SK-N-SH (cell line): ENCODE results near the gene TSFM. TPM values are rescaled to one million over a fixed set of nuclear protein-coding genes. Genes with fewer than 3 reads are reported as not detected.

Experiments
- CTCF ChIA-PET: fragments of 300-600, 350-600 bp; formaldehyde crosslinking; extraction: SDS; loops from one replicate; lab custom pipeline; 2021; lab: Yijun Ruan, JAX
- POLR2A ChIA-PET: fragments of 350-600 bp; sonication (Branson Sonifier 250); formaldehyde crosslinking; extraction: SDS; loops from one replicate; lab custom pipeline; 2020; ENCODE audit warnings: antibody characterized with exemption, inconsistent platforms; lab: Yijun Ruan, JAX
- DNase-seq: peaks from one replicate; pipeline ENCODE4 v3.0.0; 2012
- H2AFZ ChIP-seq: fragments of 200-600 bp; sonication (generic); 2 replicates; pipeline ENCODE4 v1.8.1; 2016; ENCODE audit warnings: antibody characterized with exemption, mild to moderate bottlenecking, low read depth
- H3F3A ChIP-seq: fragments of 200-600 bp; sonication (generic); replicated peaks from 2 replicates; pipeline ENCODE3; 2016; ENCODE audit warnings: antibody characterized with exemption, mild to moderate bottlenecking; ENCODE audit not compliant: insufficient read depth
- H3K27ac ChIP-seq, 2 experiments: fragments of 200-500 bp in 1 of 2; fragments of 200-600 bp in 1 of 2; sonication (Bioruptor generic) in 1 of 2; sonication (generic), shearing (Covaris generic) in 1 of 2; 2 replicates each; pipeline versions ENCODE4 v1.5.1 to v1.6.1; 2014 to 2016; ENCODE audit warnings: low read depth in 2 of 2, inconsistent platforms in 1 of 2, low read length in 1 of 2, mild to moderate bottlenecking in 1 of 2, mixed read lengths in 1 of 2
- H3K27me3 ChIP-seq: fragments of 200-600 bp; sonication (generic), shearing (Covaris generic); 2 replicates; pipeline ENCODE4 v1.6.1; 2016; ENCODE audit warnings: mixed run types; ENCODE audit not compliant: insufficient read depth
- H3K36me3 ChIP-seq, 2 experiments: fragments of 200-500 bp in 1 of 2; fragments of 200-600 bp in 1 of 2; sonication (Bioruptor generic) in 1 of 2; sonication (generic) in 1 of 2; replicated peaks in 1 of 2; 2 replicates each; pipeline versions ENCODE3 to v1.5.1; 2014 to 2016; ENCODE audit warnings: low read length in 1 of 2, mild to moderate bottlenecking in 1 of 2; ENCODE audit not compliant: insufficient read depth in 2 of 2, control insufficient read depth in 1 of 2
- H3K4me1 ChIP-seq, 2 experiments: fragments of 200-500 bp in 1 of 2; fragments of 200-600 bp in 1 of 2; sonication (Bioruptor generic) in 1 of 2; sonication (generic), shearing (Covaris generic) in 1 of 2; 2 replicates each; pipeline versions ENCODE4 v1.5.1 to v1.6.1; 2014 to 2016; ENCODE audit warnings: low read depth in 1 of 2, low read length in 1 of 2, mixed run types in 1 of 2; ENCODE audit not compliant: insufficient read depth in 2 of 2, control insufficient read depth in 1 of 2
- H3K4me2 ChIP-seq: fragments of 200-600 bp; sonication (generic), shearing (Covaris generic); 2 replicates; pipeline ENCODE4 v1.6.1; 2017; ENCODE audit warnings: mixed run types
- H3K4me3 ChIP-seq, 2 experiments: fragments of 200-500 bp in 1 of 2; fragments of 200-600 bp in 1 of 2; sonication (Bioruptor generic) in 1 of 2; sonication (generic), shearing (Covaris generic) in 1 of 2; 2 replicates each; pipeline versions ENCODE4 v1.5.1 to v1.8.1; 2014 to 2016; ENCODE audit warnings: low read depth in 2 of 2, inconsistent platforms in 1 of 2, low read length in 1 of 2, mild to moderate bottlenecking in 1 of 2, mixed read lengths in 1 of 2, moderate library complexity in 1 of 2
- H3K79me2 ChIP-seq: fragments of 200-600 bp; sonication (generic); 2 replicates; pipeline ENCODE4 v1.8.1; 2017; ENCODE audit warnings: mild to moderate bottlenecking; ENCODE audit not compliant: insufficient read depth
- H3K9ac ChIP-seq: fragments of 200-600 bp; sonication (generic); 2 replicates; pipeline ENCODE4 v1.6.1; 2017; ENCODE audit warnings: mixed run types
- H3K9me2 ChIP-seq: fragments of 200-600 bp; sonication (generic); 2 replicates; pipeline ENCODE4 v1.6.1; 2017; ENCODE audit warnings: mixed run types
- H3K9me3 ChIP-seq: fragments of 200-600 bp; sonication (generic); 2 replicates; pipeline ENCODE4 v1.6.1; 2017; ENCODE audit warnings: mixed run types, mild to moderate bottlenecking, moderate library complexity
- H4K20me1 ChIP-seq: fragments of 200-600 bp; sonication (generic); 2 replicates; pipeline ENCODE4 v1.6.1; 2017; ENCODE audit warnings: mild to moderate bottlenecking, mixed run types; ENCODE audit not compliant: insufficient read depth
- EZH2phosphoT487 ChIP-seq: fragments of 200-600 bp; sonication (generic); IDR thresholded peaks from 2 replicates; pipeline ENCODE4 v1.6.1; 2017; ENCODE audit warnings: low read depth, mixed run types, mild to moderate bottlenecking, antibody characterized with exemption, moderate library complexity, borderline replicate concordance
- FOSL2 ChIP-seq: IDR thresholded peaks from 2 replicates; pipeline ENCODE4 v1.4.0; 2012; ENCODE audit warnings: low read depth, mild to moderate bottlenecking, moderate library complexity, borderline replicate concordance
- FOXJ3 ChIP-seq: sonication (generic); formaldehyde crosslinking; IDR thresholded peaks from 2 replicates; pipeline ENCODE4 v1.5.1; 2020; ENCODE audit warnings: mild to moderate bottlenecking, missing genetic modification reagents
- FOXM1 ChIP-seq: IDR thresholded peaks from 2 replicates; pipeline ENCODE4 v1.4.0; 2012; ENCODE audit warnings: low read depth, mild to moderate bottlenecking
- GABPA ChIP-seq: IDR thresholded peaks from 2 replicates; pipeline ENCODE4 v1.4.0; 2012; ENCODE audit warnings: low read depth, mild to moderate bottlenecking
- JUND ChIP-seq: IDR thresholded peaks from 2 replicates; pipeline ENCODE4 v1.4.0; 2012
- MXI1 ChIP-seq: IDR thresholded peaks from 2 replicates; pipeline ENCODE4 v1.6.1; 2012; ENCODE audit warnings: mild to moderate bottlenecking, low read depth, low read length, improper control_type of control experiment
- POLR2AphosphoS5 ChIP-seq: IDR thresholded peaks from 2 replicates; pipeline ENCODE4 v1.6.1; 2012; ENCODE audit warnings: low read depth, low read length
- RCOR1 ChIP-seq: fragments of 150-350 bp; IDR thresholded peaks from 2 replicates; pipeline ENCODE4 v1.6.1; 2017; ENCODE audit warnings: antibody characterized with exemption, low read length
- RFX5 ChIP-seq: IDR thresholded peaks from 2 replicates; pipeline ENCODE4 v1.6.1; 2012; ENCODE audit warnings: mild to moderate bottlenecking, improper control_type of control experiment, low read length
- TAF1 ChIP-seq: IDR thresholded peaks from 2 replicates; pipeline ENCODE4 v1.6.1; 2012; ENCODE audit warnings: low read depth, mild to moderate bottlenecking, low read length, moderate library complexity, borderline replicate concordance
- TEAD4 ChIP-seq: IDR thresholded peaks from 2 replicates; pipeline ENCODE4 v1.4.0; 2012; ENCODE audit warnings: mild to moderate bottlenecking, borderline replicate concordance; ENCODE audit not compliant: insufficient read depth
- WGBS: methylation state at CpG from one replicate; pipeline ENCODE4 v1.1.6; 2017; ENCODE audit warnings: low lambda C conversion rate; 5-methylcytosine and 5-hydroxymethylcytosine counted together
- polyA plus RNA-seq, 3 experiments: library from polyadenylated mRNA; depleted of rRNA; stranded (reverse); fragments of >200 nt; gene quantifications; 2 replicates each; pipeline ENCODE4 v1.2.3, GENCODE V29; 2012
- TF ChIP-seq, protein P1 (sequence below): IDR thresholded peaks from 2 replicates; pipeline ENCODE4; 2012
- TF ChIP-seq, protein P2 (sequence below): fragments of 200-600 bp; sonication (generic); IDR thresholded peaks from 2 replicates; pipeline ENCODE4 v1.6.1; 2017; ENCODE audit warnings: antibody characterized with exemption, mild to moderate bottlenecking, moderate library complexity
- TF ChIP-seq, protein P3 (sequence below): IDR thresholded peaks from 2 replicates; pipeline ENCODE4 v1.4.0; 2012; ENCODE audit warnings: low read depth, borderline replicate concordance
- TF ChIP-seq, protein P4 (sequence below): IDR thresholded peaks from 2 replicates; pipeline ENCODE4 v1.4.0; 2012; ENCODE audit warnings: low read depth
- TF ChIP-seq, protein P5 (sequence below): fragments of 150-350 bp; IDR thresholded peaks from 2 replicates; pipeline ENCODE4 v1.6.1; 2016; ENCODE audit warnings: mild to moderate bottlenecking, low read depth, low read length
- TF ChIP-seq, protein P6 (sequence below): IDR thresholded peaks from 2 replicates; pipeline ENCODE4 v1.4.0; 2012; ENCODE audit warnings: low read depth, borderline replicate concordance
- TF ChIP-seq, protein P7 (sequence below): fragments of 150-350 bp; IDR thresholded peaks from 2 replicates; pipeline ENCODE4 v1.6.1; 2017; ENCODE audit warnings: antibody characterized with exemption, low read length, low read depth, borderline replicate concordance

TSFM gene
- polyA plus RNA-seq, 1 of the 3 experiments (the other 2 are of a cell fraction): 28.7 TPM

DNA sequence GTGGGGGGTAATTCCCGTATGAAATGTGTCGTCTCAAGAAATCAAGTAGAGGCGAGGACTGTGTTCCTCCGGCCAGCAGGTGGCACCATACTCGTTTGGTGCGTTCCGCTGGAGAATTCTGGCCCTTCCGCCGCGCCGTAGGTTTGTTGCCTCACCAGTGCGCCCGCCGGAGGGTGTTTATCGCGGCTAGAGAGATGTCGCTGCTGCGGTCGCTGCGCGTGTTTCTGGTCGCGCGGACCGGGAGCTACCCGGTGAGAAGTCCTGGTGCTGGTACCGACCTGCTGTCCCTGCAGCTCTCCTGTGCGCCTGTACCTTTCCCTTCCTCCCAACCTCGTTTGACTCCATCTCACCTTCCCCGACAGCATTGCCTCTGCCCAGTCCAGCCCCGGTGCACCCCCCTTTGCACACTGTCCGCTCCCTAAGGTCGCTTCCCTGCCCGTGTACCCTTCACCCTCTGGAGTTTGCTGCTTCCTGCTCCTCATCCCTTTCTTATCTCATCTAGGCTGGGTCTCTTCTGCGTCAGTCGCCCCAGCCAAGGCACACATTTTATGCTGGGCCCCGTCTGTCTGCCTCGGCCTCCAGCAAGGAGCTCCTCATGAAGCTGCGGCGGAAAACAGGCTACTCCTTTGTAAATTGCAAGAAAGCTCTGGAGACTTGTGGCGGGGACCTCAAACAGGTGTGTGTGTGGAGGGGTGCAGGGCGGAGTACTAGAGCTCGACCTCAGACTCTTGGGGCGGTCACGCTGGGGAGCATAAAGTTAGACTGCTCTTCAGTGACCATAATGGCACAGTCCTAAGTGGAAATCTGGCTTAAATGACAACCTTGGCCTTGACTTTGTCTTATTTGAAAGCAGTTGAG lies at the start of gene TSFM (continued):
- TF ChIP-seq, protein P1, sequence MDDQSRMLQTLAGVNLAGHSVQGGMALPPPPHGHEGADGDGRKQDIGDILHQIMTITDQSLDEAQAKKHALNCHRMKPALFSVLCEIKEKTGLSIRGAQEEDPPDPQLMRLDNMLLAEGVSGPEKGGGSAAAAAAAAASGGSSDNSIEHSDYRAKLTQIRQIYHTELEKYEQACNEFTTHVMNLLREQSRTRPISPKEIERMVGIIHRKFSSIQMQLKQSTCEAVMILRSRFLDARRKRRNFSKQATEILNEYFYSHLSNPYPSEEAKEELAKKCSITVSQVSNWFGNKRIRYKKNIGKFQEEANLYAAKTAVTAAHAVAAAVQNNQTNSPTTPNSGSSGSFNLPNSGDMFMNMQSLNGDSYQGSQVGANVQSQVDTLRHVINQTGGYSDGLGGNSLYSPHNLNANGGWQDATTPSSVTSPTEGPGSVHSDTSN: peak; percentile 37; the same call in 1 of the 2 replicates
- TF ChIP-seq, protein P2, sequence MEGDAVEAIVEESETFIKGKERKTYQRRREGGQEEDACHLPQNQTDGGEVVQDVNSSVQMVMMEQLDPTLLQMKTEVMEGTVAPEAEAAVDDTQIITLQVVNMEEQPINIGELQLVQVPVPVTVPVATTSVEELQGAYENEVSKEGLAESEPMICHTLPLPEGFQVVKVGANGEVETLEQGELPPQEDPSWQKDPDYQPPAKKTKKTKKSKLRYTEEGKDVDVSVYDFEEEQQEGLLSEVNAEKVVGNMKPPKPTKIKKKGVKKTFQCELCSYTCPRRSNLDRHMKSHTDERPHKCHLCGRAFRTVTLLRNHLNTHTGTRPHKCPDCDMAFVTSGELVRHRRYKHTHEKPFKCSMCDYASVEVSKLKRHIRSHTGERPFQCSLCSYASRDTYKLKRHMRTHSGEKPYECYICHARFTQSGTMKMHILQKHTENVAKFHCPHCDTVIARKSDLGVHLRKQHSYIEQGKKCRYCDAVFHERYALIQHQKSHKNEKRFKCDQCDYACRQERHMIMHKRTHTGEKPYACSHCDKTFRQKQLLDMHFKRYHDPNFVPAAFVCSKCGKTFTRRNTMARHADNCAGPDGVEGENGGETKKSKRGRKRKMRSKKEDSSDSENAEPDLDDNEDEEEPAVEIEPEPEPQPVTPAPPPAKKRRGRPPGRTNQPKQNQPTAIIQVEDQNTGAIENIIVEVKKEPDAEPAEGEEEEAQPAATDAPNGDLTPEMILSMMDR: peak; percentile 95
- no peak for TF ChIP-seq FOXM1
- TF ChIP-seq RFX5: no peak
- TF ChIP-seq, protein P3, sequence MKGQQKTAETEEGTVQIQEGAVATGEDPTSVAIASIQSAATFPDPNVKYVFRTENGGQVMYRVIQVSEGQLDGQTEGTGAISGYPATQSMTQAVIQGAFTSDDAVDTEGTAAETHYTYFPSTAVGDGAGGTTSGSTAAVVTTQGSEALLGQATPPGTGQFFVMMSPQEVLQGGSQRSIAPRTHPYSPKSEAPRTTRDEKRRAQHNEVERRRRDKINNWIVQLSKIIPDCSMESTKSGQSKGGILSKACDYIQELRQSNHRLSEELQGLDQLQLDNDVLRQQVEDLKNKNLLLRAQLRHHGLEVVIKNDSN: no peak
- TF ChIP-seq, protein P4, sequence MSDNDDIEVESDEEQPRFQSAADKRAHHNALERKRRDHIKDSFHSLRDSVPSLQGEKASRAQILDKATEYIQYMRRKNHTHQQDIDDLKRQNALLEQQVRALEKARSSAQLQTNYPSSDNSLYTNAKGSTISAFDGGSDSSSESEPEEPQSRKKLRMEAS: peak; percentile 88
- peak; percentile 65 for TF ChIP-seq GABPA
- TF ChIP-seq MXI1: peak; percentile 93
- no peak for TF ChIP-seq EZH2phosphoT487

DNA sequence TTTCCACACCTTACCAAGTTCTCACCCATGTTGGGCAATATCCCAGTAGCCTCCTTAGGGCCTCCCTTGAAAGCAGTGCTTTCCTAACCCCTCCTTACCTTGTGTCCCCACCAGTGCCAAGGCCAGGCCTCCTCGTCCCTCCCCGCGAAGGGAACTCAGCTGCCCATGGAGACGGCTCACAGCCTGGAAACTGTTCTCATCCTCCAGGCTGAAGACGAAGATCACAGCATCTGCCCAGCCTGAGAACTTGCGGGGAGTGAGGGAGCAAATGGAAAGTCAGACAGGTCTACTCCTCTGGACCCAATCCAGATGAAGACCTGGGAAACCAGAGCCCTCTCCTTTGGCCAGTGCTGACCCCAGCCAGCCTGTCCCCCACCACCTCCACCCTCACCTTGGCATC lies 48.7 kb upstream of the TSFM start:
- Histone ChIP-seq H3K4me3 (no peak overlapping the region), H3K9me2 (no peaks in the 10 kb centered on the region), H3K9ac (no peak overlapping the region), H3K4me2 (no peak overlapping the region), H3K9me3 (no peaks in the 10 kb centered on the region), H4K20me1 (no peaks in the 10 kb centered on the region), H3K4me1 (peaks cover 0 to 22% of the 10 kb centered on the region in 2 experiments; a peak in 2 of 4 replicates), H3F3A (peaks cover 18% of the 10 kb centered on the region), H3K79me2 (no peaks in the 10 kb centered on the region), H2AFZ (no peak overlapping the region), H3K27ac (no peak overlapping the region), H3K27me3 (no peaks in the 10 kb centered on the region), H3K36me3 (peaks cover 0 to 14% of the 10 kb centered on the region in 2 experiments)
- WGBS: 80% methylated on average over 6 of the region's 6 CpGs
- ChIA-PET POLR2A (no interaction called here), CTCF (interaction anchor here (5.7 to 7.1 kb wide), 2 partner anchors 10 to 152 kb away, joined by 59 to 133 read pairs; no protein-coding TSS in a partner anchor)
- DNase-seq: no peak
- TF ChIP-seq TAF1 (no peak), FOXJ3 (CRISPR knock-in tag) (no peak), EZH2phosphoT487 (no peak), JUND (no peak), POLR2AphosphoS5 (no peak), FOSL2 (no peak), RCOR1 (no peak), TEAD4 (no peak), MXI1 (no peak)
- TF ChIP-seq, protein P5, sequence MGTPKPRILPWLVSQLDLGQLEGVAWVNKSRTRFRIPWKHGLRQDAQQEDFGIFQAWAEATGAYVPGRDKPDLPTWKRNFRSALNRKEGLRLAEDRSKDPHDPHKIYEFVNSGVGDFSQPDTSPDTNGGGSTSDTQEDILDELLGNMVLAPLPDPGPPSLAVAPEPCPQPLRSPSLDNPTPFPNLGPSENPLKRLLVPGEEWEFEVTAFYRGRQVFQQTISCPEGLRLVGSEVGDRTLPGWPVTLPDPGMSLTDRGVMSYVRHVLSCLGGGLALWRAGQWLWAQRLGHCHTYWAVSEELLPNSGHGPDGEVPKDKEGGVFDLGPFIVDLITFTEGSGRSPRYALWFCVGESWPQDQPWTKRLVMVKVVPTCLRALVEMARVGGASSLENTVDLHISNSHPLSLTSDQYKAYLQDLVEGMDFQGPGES: no peak
- TF ChIP-seq, protein P4: no peak
- TF ChIP-seq, protein P6, sequence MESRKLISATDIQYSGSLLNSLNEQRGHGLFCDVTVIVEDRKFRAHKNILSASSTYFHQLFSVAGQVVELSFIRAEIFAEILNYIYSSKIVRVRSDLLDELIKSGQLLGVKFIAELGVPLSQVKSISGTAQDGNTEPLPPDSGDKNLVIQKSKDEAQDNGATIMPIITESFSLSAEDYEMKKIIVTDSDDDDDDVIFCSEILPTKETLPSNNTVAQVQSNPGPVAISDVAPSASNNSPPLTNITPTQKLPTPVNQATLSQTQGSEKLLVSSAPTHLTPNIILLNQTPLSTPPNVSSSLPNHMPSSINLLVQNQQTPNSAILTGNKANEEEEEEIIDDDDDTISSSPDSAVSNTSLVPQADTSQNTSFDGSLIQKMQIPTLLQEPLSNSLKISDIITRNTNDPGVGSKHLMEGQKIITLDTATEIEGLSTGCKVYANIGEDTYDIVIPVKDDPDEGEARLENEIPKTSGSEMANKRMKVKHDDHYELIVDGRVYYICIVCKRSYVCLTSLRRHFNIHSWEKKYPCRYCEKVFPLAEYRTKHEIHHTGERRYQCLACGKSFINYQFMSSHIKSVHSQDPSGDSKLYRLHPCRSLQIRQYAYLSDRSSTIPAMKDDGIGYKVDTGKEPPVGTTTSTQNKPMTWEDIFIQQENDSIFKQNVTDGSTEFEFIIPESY: no peak
- TF ChIP-seq, protein P1: no peak
- TF ChIP-seq, protein P7, sequence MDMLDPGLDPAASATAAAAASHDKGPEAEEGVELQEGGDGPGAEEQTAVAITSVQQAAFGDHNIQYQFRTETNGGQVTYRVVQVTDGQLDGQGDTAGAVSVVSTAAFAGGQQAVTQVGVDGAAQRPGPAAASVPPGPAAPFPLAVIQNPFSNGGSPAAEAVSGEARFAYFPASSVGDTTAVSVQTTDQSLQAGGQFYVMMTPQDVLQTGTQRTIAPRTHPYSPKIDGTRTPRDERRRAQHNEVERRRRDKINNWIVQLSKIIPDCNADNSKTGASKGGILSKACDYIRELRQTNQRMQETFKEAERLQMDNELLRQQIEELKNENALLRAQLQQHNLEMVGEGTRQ: no peak
